Suprapubic skin (tissue), 3 donors: ENCODE data around the gene PARM1.

Source experiments
- CTCF ChIP-seq, 2 donors: fragments of 200-600 bp in 1 of 2; fragments of 450-650 bp in 1 of 2; sonication (generic) in 1 of 2; IDR thresholded peaks; one replicate each; pipeline ENCODE4 v1.5.1; 2016 to 2019; ENCODE audit warnings: antibody characterized with exemption in 2 of 2, mild to moderate bottlenecking in 1 of 2, moderate library complexity in 1 of 2
- EP300 ChIP-seq: sonication (generic); formaldehyde crosslinking; IDR thresholded peaks from one replicate; pipeline ENCODE4 v1.6.1; 2017; ENCODE audit warnings: antibody characterized with exemption

GRCh38 chr4:75099321-75099720 lies 166.4 kb downstream of the PARM1 start:
- TF ChIP-seq EP300 (no peak), CTCF (IDR thresholded peaks at IDR 0.05) (no peak)
